GM21529 (cell line): ENCODE data around the gene STON1.
"Not testable (repeated sequence)": the region's sequence is repeated elsewhere in the genome, so short reads cannot be mapped to it uniquely, and the experiment has no call there.

Experiments
- ATAC-seq: cut with Tn5 transposase; IDR thresholded peaks from one replicate; pipeline ENCODE4 v1.9.1; 2021; ENCODE audit not compliant: unreplicated experiment

STON1 gene

DNA sequence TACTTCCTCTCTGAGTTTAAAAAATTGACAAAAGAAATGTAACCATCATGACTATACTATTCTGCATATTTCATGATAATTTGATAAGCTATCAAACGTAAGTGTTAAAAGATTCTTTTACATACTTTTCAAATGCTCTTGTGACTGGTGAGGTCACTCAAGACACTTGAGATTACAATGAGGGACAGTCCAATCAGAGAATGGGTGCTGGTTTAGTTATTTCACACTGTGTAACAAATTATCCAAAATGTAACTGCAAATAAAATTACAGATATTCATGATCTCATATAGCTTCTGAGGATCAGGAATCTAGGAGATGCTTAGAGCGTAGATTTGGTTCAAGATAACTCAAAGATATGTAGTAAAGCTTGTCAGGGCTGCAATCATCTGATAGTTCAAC lies 83.3 kb downstream of the STON1 start:
- ATAC-seq = no peak

DNA sequence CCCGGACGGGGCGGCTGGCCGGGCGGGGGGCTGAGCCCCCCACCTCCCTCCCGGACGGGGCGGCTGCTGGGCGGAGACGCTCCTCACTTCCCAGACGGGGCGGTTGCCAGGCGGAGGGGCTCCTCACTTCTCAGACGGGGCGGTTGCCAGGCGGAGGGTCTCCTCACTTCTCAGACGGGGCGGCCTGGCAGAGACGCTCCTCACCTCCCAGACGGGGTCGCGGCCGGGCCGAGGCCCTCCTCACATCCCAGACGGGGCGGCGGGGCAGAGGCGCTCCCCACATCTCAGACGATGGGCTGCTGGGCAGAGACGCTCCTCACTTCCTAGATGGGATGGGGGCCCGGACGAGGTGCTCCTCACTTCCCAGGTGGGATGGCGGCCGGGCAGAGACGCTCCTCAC lies 84.6 kb downstream of the STON1 start:
- not testable (repeated sequence) for ATAC-seq

DNA sequence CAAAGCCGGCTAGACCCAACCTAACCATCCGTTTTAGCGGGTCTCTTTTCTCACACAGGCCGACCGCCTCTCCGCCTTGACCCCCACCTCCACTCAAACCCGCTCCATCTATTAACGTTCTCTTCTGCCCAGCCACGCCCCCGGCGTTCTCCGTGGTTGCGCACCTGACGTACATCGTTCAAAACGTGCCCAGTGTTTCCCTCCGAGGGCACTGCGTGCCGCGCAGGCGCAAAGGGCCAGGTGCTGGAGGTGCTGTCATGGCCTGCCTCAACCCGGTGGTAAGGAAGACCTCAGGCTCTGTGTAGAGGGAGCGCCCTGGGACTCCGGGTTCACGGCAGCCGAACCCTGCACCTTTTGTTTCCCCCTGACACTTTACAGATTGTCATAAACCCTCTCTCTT lies 87.7 kb downstream of the STON1 start, which contains the start of gene GTF2A1L:
TSS of gene GTF2A1L (plus strand) at position 239 of the 400 bp plus-strand sequence. CDS start at position 258, 19 bp downstream.
- ATAC-seq = no peak

DNA sequence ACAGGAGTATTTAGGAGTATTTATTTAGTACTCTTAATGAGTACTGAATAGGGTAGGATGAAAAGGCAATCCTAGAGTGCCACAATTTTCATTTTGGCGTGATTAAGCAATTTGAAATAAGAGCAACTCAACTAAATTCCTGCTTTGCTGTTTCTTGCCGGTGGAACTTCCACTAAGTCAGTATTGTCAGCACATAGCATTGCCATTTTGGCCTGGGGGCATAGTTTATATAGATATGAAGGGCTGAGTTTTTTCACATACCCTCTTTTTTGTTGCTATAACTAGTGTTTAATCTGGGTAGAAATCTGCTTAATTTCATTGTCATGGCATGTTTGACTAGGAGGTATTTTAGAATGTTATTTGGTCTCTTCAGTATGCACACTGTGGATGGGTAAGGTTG lies 89.6 kb downstream of the STON1 start:
- ATAC-seq = no peak

DNA sequence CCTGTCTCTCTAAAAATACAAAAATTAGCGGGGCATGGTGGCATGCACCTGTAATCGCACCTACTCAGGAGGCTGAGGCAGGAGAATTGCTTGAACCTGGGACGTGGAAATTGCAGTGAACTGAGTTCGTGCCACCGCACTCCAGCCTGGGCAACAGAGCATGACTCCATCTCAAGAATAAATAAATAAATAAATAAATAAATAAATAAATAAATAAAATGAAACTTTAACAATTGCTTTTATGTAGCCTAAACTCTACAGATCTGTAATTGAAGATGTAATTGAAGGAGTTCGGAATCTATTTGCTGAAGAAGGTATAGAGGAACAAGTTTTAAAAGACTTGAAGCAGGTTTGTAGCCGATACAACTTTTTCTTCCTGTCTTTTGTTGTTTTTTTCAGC lies 90.7 kb downstream of the STON1 start:
- ATAC-seq = no peak

DNA sequence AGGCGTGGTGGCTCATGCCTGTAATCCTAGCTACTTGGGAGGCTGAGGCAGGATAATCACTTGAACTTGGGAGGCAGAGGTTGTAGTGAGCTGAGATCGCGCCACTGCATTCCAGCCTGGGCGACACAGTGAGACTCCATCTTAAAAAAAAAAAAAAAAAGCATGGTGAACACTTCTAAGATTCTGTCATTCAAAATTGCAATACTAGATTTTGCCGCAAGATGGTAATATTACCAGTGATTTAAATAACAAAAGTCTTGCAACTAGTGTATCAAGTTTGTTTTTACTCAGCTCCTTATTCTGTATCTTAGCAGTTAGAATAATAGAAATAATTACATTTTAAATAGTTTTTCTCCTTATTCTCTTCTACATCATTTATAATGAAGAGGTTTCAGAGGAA lies 92.7 kb downstream of the STON1 start:
- ATAC-seq = not testable (repeated sequence)

DNA sequence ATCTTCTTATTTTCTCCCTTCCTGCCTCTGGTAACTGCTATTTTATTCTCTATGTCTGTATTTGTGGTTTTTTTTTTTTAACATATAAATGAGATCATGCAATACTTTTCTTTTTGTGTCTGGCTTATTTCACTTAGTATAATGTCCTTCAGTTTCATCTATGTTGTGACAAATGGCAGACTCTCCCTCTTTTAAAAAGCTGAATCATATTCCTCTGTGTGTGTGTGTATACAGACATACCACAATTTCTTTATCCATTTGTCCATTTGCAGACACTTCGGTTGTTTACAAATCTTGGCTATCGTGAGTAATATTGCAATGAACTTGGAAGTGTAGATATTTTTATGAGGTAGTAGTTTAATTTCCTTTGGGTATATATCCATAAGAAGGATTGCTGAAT lies 94.7 kb downstream of the STON1 start:
- ATAC-seq = no peak

DNA sequence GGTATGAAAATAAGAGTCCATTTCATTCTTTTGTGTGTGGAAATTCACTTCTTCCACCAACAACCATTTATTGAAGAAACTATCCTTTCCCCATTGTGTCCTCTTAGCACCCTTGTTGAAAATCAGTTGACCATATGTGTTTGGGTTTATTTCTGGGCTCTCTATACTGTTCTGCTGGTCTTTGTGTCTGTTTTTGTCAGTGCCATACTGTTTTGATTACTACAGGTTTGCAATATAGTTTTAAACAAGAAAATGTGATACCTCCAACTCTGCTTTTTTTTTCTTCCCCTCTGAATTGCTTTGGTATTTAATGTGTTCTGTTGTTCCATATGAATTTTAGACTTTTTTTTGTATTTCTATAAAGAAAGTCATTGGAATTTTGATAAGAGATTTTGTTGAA lies 96.1 kb downstream of the STON1 start:
- no peak for ATAC-seq

DNA sequence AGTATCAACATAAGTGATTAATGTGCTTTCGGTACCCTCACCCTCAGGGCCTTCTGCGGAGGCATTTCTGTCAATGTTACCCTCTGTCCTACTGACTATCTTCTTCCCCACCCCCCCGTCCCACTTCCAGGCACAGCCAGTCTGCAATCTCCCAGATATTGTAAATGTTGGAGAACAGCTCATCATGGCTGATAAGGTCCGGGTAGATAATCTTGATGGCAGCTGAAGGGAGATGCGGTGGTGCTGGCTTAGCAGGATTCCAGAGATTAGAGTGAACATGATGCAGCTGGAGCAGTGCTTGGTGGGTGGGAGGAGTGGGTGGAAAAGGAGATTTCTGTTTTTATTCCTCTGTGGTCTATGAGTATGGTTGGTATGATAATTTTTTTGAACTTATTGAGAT lies 103.2 kb downstream of the STON1 start:
- ATAC-seq = no peak

DNA sequence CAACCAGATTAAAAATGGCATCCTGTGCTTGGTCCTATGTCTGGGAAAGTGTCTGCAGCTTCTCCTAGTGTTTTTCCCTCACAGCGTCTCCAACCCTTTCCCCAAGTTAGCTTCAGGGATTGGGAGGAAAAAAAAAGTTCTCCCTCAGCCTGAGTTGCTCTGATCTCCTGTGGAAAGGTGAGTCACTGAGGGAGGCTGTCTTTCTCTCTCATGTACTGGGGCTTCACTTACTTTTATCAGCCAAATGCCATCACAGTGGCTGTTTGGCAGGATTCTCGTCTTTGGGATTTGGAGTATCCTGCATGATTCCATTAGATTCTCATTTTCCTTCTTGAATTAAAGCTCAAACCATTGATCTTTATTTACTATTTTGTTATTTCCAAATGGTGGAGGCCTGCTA lies 105.8 kb downstream of the STON1 start:
- ATAC-seq = no peak

DNA sequence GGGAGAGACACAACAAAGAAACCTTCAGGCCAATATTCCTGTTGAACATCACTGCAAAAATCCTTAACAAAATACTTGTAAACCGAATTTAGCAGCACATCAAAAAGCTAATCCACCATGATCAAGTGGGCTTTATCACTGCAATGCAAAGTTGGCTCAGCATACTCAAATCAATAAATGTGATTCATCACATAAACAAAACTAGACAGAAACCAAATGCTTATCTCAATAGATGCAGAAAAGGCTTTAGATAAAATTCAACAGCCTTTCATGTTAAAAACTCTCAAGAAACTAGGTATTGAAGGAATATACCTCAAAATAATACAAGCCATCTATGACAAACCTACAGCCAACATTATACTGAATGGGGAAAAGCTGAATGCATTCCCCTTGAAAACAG lies 108.3 kb downstream of the STON1 start:
- no peak for ATAC-seq
